WTC11 (cell line): ENCODE data around the gene CAMK1G. TPM values are rescaled to one million over a fixed set of nuclear protein-coding genes. Genes with fewer than 3 reads are reported as not detected.

Experiments
- ATAC-seq: fragments of 200-7000 bp; cut with Tn5 transposase; 2 replicates; pipeline ENCODE4 v1.10.0; 2021; ENCODE audit warnings: mild to moderate bottlenecking, moderate library complexity
- CTCF ChIA-PET: fragments of 300-600 bp; sonication (Branson Sonifier 250); formaldehyde crosslinking; loops from one replicate; lab custom pipeline; 2021; ENCODE audit warnings: antibody characterized with exemption; lab: Charles Lee
- POLR2A ChIA-PET: fragments of 350-600 bp; sonication (Branson Sonifier 250); formaldehyde crosslinking; loops from one replicate; lab custom pipeline; 2021; ENCODE audit warnings: antibody characterized with exemption; lab: Charles Lee
- DNase-seq: peaks from one replicate; pipeline ENCODE4 v3.0.0; 2021; ENCODE audit warnings: low spot score
- H3K27ac Mint-ChIP-seq: 2 replicates; pipeline ENCODE4 v1.8.0; 2021; ENCODE audit warnings: mixed read lengths
- H3K27me3 Mint-ChIP-seq: 2 replicates; pipeline ENCODE4 v1.8.0; 2021; ENCODE audit warnings: low read depth, mild to moderate bottlenecking, moderate library complexity, mixed read lengths
- H3K36me3 Mint-ChIP-seq: 2 replicates; pipeline ENCODE4 v1.8.0; 2021; ENCODE audit warnings: mixed read lengths
- H3K4me1 Mint-ChIP-seq: 2 replicates; pipeline ENCODE4 v1.8.0; 2022; ENCODE audit warnings: mixed read lengths
- H3K4me3 Mint-ChIP-seq: 2 replicates; pipeline ENCODE4 v1.8.0; 2021; ENCODE audit warnings: mild to moderate bottlenecking, moderate library complexity, mixed read lengths
- H3K9me3 Mint-ChIP-seq: 2 replicates; pipeline ENCODE4 v1.8.0; 2021; ENCODE audit warnings: mixed read lengths
- ARID4B ChIP-seq: sonication (generic); formaldehyde crosslinking; IDR thresholded peaks from 2 replicates; pipeline ENCODE4 v1.8.0; 2023; ENCODE audit warnings: missing genetic modification reagents, mild to moderate bottlenecking, borderline replicate concordance
- ATF1 ChIP-seq: sonication (generic); formaldehyde crosslinking; IDR thresholded peaks from 2 replicates; pipeline ENCODE4 v1.8.1; 2023; ENCODE audit warnings: mild to moderate bottlenecking, moderate library complexity, missing genetic modification reagents
- CREB1 ChIP-seq: sonication (generic); formaldehyde crosslinking; IDR thresholded peaks from 2 replicates; pipeline ENCODE4 v1.8.0; 2023; ENCODE audit warnings: mild to moderate bottlenecking, missing genetic modification reagents
- CTCF ChIP-seq: fragments of 200-600 bp; IDR thresholded peaks from 2 replicates; pipeline ENCODE4 v1.8.0; 2022; ENCODE audit warnings: antibody characterized with exemption
- ELF4 ChIP-seq: sonication (generic); formaldehyde crosslinking; IDR thresholded peaks from 2 replicates; pipeline ENCODE4 v1.8.1; 2022; ENCODE audit warnings: low read depth, mild to moderate bottlenecking, moderate library complexity, missing genetic modification reagents
- FOXP4 ChIP-seq: sonication (generic); formaldehyde crosslinking; IDR thresholded peaks from 2 replicates; pipeline ENCODE4 v1.8.0; 2022; ENCODE audit warnings: mild to moderate bottlenecking, missing genetic modification reagents
- GABPB1 ChIP-seq: sonication (generic); formaldehyde crosslinking; IDR thresholded peaks from 2 replicates; pipeline ENCODE4 v1.8.1; 2023; ENCODE audit warnings: mild to moderate bottlenecking, missing genetic modification reagents
- GTF2I ChIP-seq: fragments of 250-450 bp; sonication (Bioruptor Pico); conservative IDR thresholded peaks from 2 replicates; pipeline ENCODE4 v1.4.0; 2021; ENCODE audit warnings: mild to moderate bottlenecking
- JUN ChIP-seq: sonication (generic); formaldehyde crosslinking; IDR thresholded peaks from 2 replicates; pipeline ENCODE4 v1.8.0; 2023; ENCODE audit warnings: mild to moderate bottlenecking, missing genetic modification reagents
- MAX ChIP-seq: sonication (generic); formaldehyde crosslinking; IDR thresholded peaks from 2 replicates; pipeline ENCODE4 v1.8.0; 2022; ENCODE audit warnings: mild to moderate bottlenecking, missing genetic modification reagents
- MLX ChIP-seq: sonication (generic); formaldehyde crosslinking; IDR thresholded peaks from 2 replicates; pipeline ENCODE4 v1.8.1; 2023; ENCODE audit warnings: mild to moderate bottlenecking, missing genetic modification reagents, moderate library complexity
- NR3C1 ChIP-seq: sonication (generic); formaldehyde crosslinking; conservative IDR thresholded peaks from 2 replicates; pipeline ENCODE4 v1.8.1; 2023; ENCODE audit warnings: low read depth, mild to moderate bottlenecking, missing genetic modification reagents
- TEAD4 ChIP-seq: sonication (generic); formaldehyde crosslinking; IDR thresholded peaks from 2 replicates; pipeline ENCODE4 v1.8.0; 2022; ENCODE audit warnings: mild to moderate bottlenecking, missing genetic modification reagents
- TP53 ChIP-seq: sonication (generic); formaldehyde crosslinking; IDR thresholded peaks from 2 replicates; pipeline ENCODE4 v1.8.1; 2023; ENCODE audit warnings: mild to moderate bottlenecking, missing genetic modification reagents
- ZBTB21 ChIP-seq: sonication (generic); formaldehyde crosslinking; IDR thresholded peaks from 2 replicates; pipeline ENCODE4 v1.8.1; 2023; ENCODE audit warnings: mild to moderate bottlenecking, missing genetic modification reagents, borderline replicate concordance
- ZMAT4 ChIP-seq: fragments of 250-450 bp; sonication (Bioruptor Pico); IDR thresholded peaks from 2 replicates; pipeline ENCODE4 v1.9.0; 2021; ENCODE audit warnings: mild to moderate bottlenecking
- ZNF138 ChIP-seq: sonication (generic); formaldehyde crosslinking; conservative IDR thresholded peaks from 2 replicates; pipeline ENCODE4 v1.8.1; 2022; ENCODE audit warnings: mild to moderate bottlenecking, moderate library complexity, missing genetic modification reagents
- ZNF219 ChIP-seq: sonication (generic); formaldehyde crosslinking; IDR thresholded peaks from 2 replicates; pipeline ENCODE4 v1.8.0; 2023; ENCODE audit warnings: missing genetic modification reagents, mild to moderate bottlenecking, borderline replicate concordance
- ZNF232 ChIP-seq: sonication (generic); formaldehyde crosslinking; IDR thresholded peaks from 2 replicates; pipeline ENCODE4 v1.8.0; 2022; ENCODE audit warnings: mild to moderate bottlenecking, missing genetic modification reagents
- total RNA-seq: library from RNA; stranded (reverse); gene quantifications from 3 replicates; pipeline ENCODE4 v1.2.3, GENCODE V29; 2021

CAMK1G gene
- total RNA-seq, 1 experiment from 2014 or later: 0.28 TPM

- H3K27ac Mint-ChIP-seq: no peak overlapping the region
- ChIA-PET POLR2A (interaction anchor here (0.6 to 1.2 kb wide), 4 partner anchors 9 to 1211 kb away, joined by 3 to 4 read pairs (median 4); no protein-coding TSS in a partner anchor), CTCF (interaction anchor here (1.0 to 5.6 kb wide), 14 partner anchors 12 to 119 kb away, joined by 3 to 76 read pairs (median 8); partner anchors contain the start of genes CAMK1G and LAMB3)
- H3K4me1 Mint-ChIP-seq: peaks cover 43% of the 10 kb centered on the region
- H3K27me3 Mint-ChIP-seq: no peaks in the 10 kb centered on the region; the same call in 1 of the 2 replicates
- DNase-seq (no peak), ATAC-seq (no peak)
- TF ChIP-seq MLX (no peak), ELF4 (no peak), ZNF219 (CRISPR knock-in tag) (no peak), ZMAT4 (no peak), CREB1 (CRISPR knock-in tag) (no peak), ZBTB21 (CRISPR knock-in tag) (no peak), JUN (CRISPR knock-in tag) (no peak), FOXP4 (no peak), TP53 (CRISPR knock-in tag) (no peak), ZNF138 (CRISPR knock-in tag) (no peak), ATF1 (CRISPR knock-in tag) (no peak), NR3C1 (CRISPR knock-in tag) (no peak), MAX (CRISPR knock-in tag) (no peak), ZNF232 (CRISPR knock-in tag) (no peak), ARID4B (no peak), CTCF (no peak), GABPB1 (CRISPR knock-in tag) (no peak), GTF2I (CRISPR knock-in tag) (no peak), TEAD4 (no peak)
- no peak overlapping the region for H3K4me3 Mint-ChIP-seq
- H3K36me3 Mint-ChIP-seq: no peaks in the 10 kb centered on the region
- no peaks in the 10 kb centered on the region for H3K9me3 Mint-ChIP-seq
These were observed 46.3 kb downstream of the CAMK1G start for GRCh38 chr1:209629621-209630382.
